HCT116 (cell line): ENCODE data around the gene SCN10A. TPM values are rescaled to one million over a fixed set of nuclear protein-coding genes. Genes with fewer than 3 reads are reported as not detected.

ENCODE experiments used
- ATAC-seq: fragments of 200-7000 bp; cut with Tn5 transposase; 2 replicates; pipeline ENCODE4 v1.9.1; 2020; ENCODE audit warnings: mild to moderate bottlenecking, moderate library complexity
- BruUV-seq: library from RNA; stranded (reverse); fragments of 400-500 nt; replicated peaks from 2 replicates; lab custom pipeline; 2021; lab: Mats Ljungman, UMichigan
- CTCF ChIA-PET: fragments of 300-600 bp; sonication (Branson Sonifier 250); formaldehyde crosslinking; loops from one replicate; lab custom pipeline; 2021; ENCODE audit warnings: antibody characterized with exemption; lab: Charles Lee
- POLR2A ChIA-PET: fragments of 300-600, 350-600 bp; sonication (Branson Sonifier 250); formaldehyde crosslinking; loops from one replicate; lab custom pipeline; 2021; ENCODE audit warnings: antibody characterized with exemption; lab: Charles Lee
- RAD21 ChIA-PET, 2 experiments: fragments of 300-600 bp; sonication (Branson Sonifier 250); formaldehyde crosslinking; loops; one replicate each; lab custom pipeline; 2023; ENCODE audit warnings: low total read pairs in 2 of 2; ENCODE audit not compliant: uncharacterized antibody in 2 of 2, unreplicated experiment in 2 of 2, low non-redundant PET in 1 of 2; lab: Charles Lee
- DNase-seq: peaks from one replicate; pipeline ENCODE4 v3.0.0-alpha.2; 2010; ENCODE audit warnings: low read depth, low spot score
- H2AFZ ChIP-seq: fragments of 200-600 bp; shearing (Covaris generic), sonication (generic); 2 replicates; pipeline ENCODE4 v1.6.1; 2017; ENCODE audit warnings: low read depth, mixed run types, mixed read lengths, antibody characterized with exemption, low read length; ENCODE audit not compliant: poor library complexity, severe bottlenecking
- H3K27ac ChIP-seq: 2 replicates; pipeline ENCODE4 v1.5.1; 2012; ENCODE audit warnings: low read depth, low read length
- H3K27me3 ChIP-seq: fragments of 200-600 bp; sonication (generic); 2 replicates; pipeline ENCODE4 v1.6.1; 2016; ENCODE audit warnings: mixed run types, low read length, mixed read lengths; ENCODE audit not compliant: insufficient read depth
- H3K36me3 ChIP-seq, 2 experiments: fragments of 200-500 bp in 1 of 2; fragments of 200-600 bp in 1 of 2; sonication (Bioruptor generic) in 1 of 2; sonication (generic) in 1 of 2; 2 replicates each; pipeline versions ENCODE4 v1.5.1 to v1.6.1; 2014 to 2016; ENCODE audit warnings: low read length in 2 of 2, inconsistent platforms in 1 of 2, mixed read lengths in 1 of 2, mixed run types in 1 of 2; ENCODE audit not compliant: insufficient read depth in 2 of 2, control insufficient read depth in 1 of 2
- H3K4me1 ChIP-seq, 2 experiments: fragments of 200-600 bp in 1 of 2; sonication (generic) in 1 of 2; 2 replicates each; pipeline versions ENCODE4 v1.5.1 to v1.6.1; 2012 to 2017; ENCODE audit warnings: low read length in 2 of 2, inconsistent platforms in 1 of 2, mild to moderate bottlenecking in 1 of 2, mixed read lengths in 1 of 2, mixed run types in 1 of 2, moderate library complexity in 1 of 2; ENCODE audit not compliant: insufficient read depth in 2 of 2, control insufficient read depth in 1 of 2
- H3K4me2 ChIP-seq: fragments of 200-600 bp; sonication (generic); 2 replicates; pipeline ENCODE4 v1.6.1; 2017; ENCODE audit warnings: mixed run types, low read length, mixed read lengths
- H3K4me3 ChIP-seq, 2 experiments: fragments of 200-600 bp in 1 of 2; sonication (generic) in 1 of 2; replicated peaks in 1 of 2; 2 replicates each; pipeline ENCODE4 v1.5.1; 2011 to 2016; ENCODE audit warnings: low read length in 2 of 2, control low read depth in 1 of 2, low read depth in 1 of 2, mild to moderate bottlenecking in 1 of 2, mixed read lengths in 1 of 2, mixed run types in 1 of 2
- H3K79me2 ChIP-seq: fragments of 200-600 bp; sonication (generic); 2 replicates; pipeline ENCODE4 v1.6.1; 2017; ENCODE audit warnings: mild to moderate bottlenecking, mixed run types, low read length, moderate library complexity, mixed read lengths; ENCODE audit not compliant: insufficient read depth
- H3K9ac ChIP-seq: fragments of 200-600 bp; sonication (generic); 2 replicates; pipeline ENCODE4 v1.6.1; 2016; ENCODE audit warnings: low read length, mixed read lengths
- H3K9me2 ChIP-seq: fragments of 200-600 bp; sonication (generic), shearing (Covaris generic); 2 replicates; pipeline ENCODE4 v1.6.1; 2017; ENCODE audit warnings: mixed run types, mild to moderate bottlenecking, moderate library complexity; ENCODE audit not compliant: insufficient read depth
- H3K9me3 ChIP-seq, 2 experiments: fragments of 200-500 bp in 1 of 2; fragments of 200-600 bp in 1 of 2; sonication (Bioruptor generic) in 1 of 2; sonication (generic) in 1 of 2; 2 replicates each; pipeline ENCODE4 v1.6.1; 2014 to 2017; ENCODE audit warnings: low read length in 2 of 2, mixed read lengths in 2 of 2, inconsistent platforms in 1 of 2, low read depth in 1 of 2, mild to moderate bottlenecking in 1 of 2, mixed run types in 1 of 2, moderate library complexity in 1 of 2; ENCODE audit not compliant: control insufficient read depth in 1 of 2, insufficient read depth in 1 of 2
- H4K20me1 ChIP-seq: fragments of 200-600 bp; sonication (generic), shearing (Covaris generic); 2 replicates; pipeline ENCODE4 v1.6.1; 2017; ENCODE audit warnings: mixed run types, mild to moderate bottlenecking, moderate library complexity; ENCODE audit not compliant: insufficient read depth
- CBX3 ChIP-seq: IDR thresholded peaks from 2 replicates; pipeline ENCODE4 v1.6.1; 2012; ENCODE audit warnings: low read depth
- CEBPB ChIP-seq: IDR thresholded peaks from 2 replicates; pipeline ENCODE4 v1.6.1; 2012; ENCODE audit warnings: low read depth
- EGR1 ChIP-seq: IDR thresholded peaks from 2 replicates; pipeline ENCODE4 v1.6.1; 2012; ENCODE audit warnings: low read depth
- ELF1 ChIP-seq: IDR thresholded peaks from 2 replicates; pipeline ENCODE4 v1.6.1; 2012; ENCODE audit warnings: low read depth, borderline replicate concordance
- EZH2 ChIP-seq: fragments of 200-600 bp; sonication (generic); IDR thresholded peaks from 2 replicates; pipeline ENCODE4 v1.6.1; 2017; ENCODE audit warnings: antibody characterized with exemption, mixed run types
- EZH2phosphoT487 ChIP-seq: fragments of 200-600 bp; IDR thresholded peaks from 2 replicates; pipeline ENCODE4 v1.6.1; 2018; ENCODE audit warnings: antibody characterized with exemption, borderline replicate concordance
- FOSL1 ChIP-seq: IDR thresholded peaks from 2 replicates; pipeline ENCODE4 v1.6.1; 2012; ENCODE audit warnings: low read depth
- JUND ChIP-seq: IDR thresholded peaks from 2 replicates; pipeline ENCODE4 v1.6.1; 2012
- POLR2A ChIP-seq: IDR thresholded peaks from 2 replicates; pipeline ENCODE4 v1.7.0; 2011; ENCODE audit warnings: borderline replicate concordance; ENCODE audit not compliant: insufficient read depth, insufficient read length; ENCODE audit errors: extremely low read depth
- POLR2AphosphoS5 ChIP-seq: IDR thresholded peaks from 2 replicates; pipeline ENCODE4 v1.6.1; 2011; ENCODE audit warnings: mild to moderate bottlenecking, low read depth, low read length, moderate library complexity
- RAD21 ChIP-seq: IDR thresholded peaks from 2 replicates; pipeline ENCODE4 v1.6.1; 2012; ENCODE audit warnings: low read depth, mild to moderate bottlenecking
- SP1 ChIP-seq: IDR thresholded peaks from 2 replicates; pipeline ENCODE4 v1.6.1; 2012; ENCODE audit warnings: low read depth
- TCF7L2 ChIP-seq: IDR thresholded peaks from 2 replicates; pipeline ENCODE4 v1.7.0; 2011; ENCODE audit warnings: borderline replicate concordance, inconsistent platforms; ENCODE audit not compliant: insufficient read depth, insufficient read length; ENCODE audit errors: extremely low read depth
- YY1 ChIP-seq: IDR thresholded peaks from 2 replicates; pipeline ENCODE4 v1.6.1; 2011; ENCODE audit warnings: low read length, low read depth, moderate library complexity, mild to moderate bottlenecking; ENCODE audit not compliant: insufficient replicate concordance; ENCODE audit errors: extremely low read depth
- ZNF274 ChIP-seq: fragments of 200-500 bp; sonication (Bioruptor generic); IDR thresholded peaks from 2 replicates; pipeline ENCODE4 v1.6.1; 2014; ENCODE audit warnings: mild to moderate bottlenecking, low read depth, low read length, inconsistent platforms
- intact Hi-C: fragments of 100-400 bp; cut with micrococcal nuclease; formaldehyde crosslinking; loops from 2 replicates; pipeline ENCODE4 v1.10.0; 2022
- total RNA-seq: library from RNA; stranded (reverse); gene quantifications from one replicate; pipeline ENCODE4 v1.2.1, GENCODE V29; 2021; ENCODE audit not compliant: unreplicated experiment
- TF ChIP-seq, protein P1 (sequence below): IDR thresholded peaks from 2 replicates; pipeline ENCODE4 v1.6.1; 2012; ENCODE audit warnings: low read depth
- TF ChIP-seq, protein P2 (sequence below): IDR thresholded peaks from 2 replicates; pipeline ENCODE4 v1.6.1; 2011; ENCODE audit warnings: mild to moderate bottlenecking, low read length, moderate library complexity; ENCODE audit not compliant: insufficient replicate concordance; ENCODE audit errors: extremely low read depth
- TF ChIP-seq, protein P3 (sequence below), 3 experiments: fragments of 200-600 bp in 1 of 3; sonication (generic) in 1 of 3; IDR thresholded peaks in 2 of 3; conservative IDR thresholded peaks in 1 of 3; 2 replicates each; pipeline ENCODE4 v1.5.1; 2012 to 2017; ENCODE audit warnings: low read depth in 2 of 3, low read length in 2 of 3, antibody characterized with exemption in 1 of 3, borderline replicate concordance in 1 of 3, control low read depth in 1 of 3, mild to moderate bottlenecking in 1 of 3, mixed read lengths in 1 of 3, mixed run types in 1 of 3, moderate library complexity in 1 of 3; ENCODE audit not compliant: insufficient read depth in 1 of 3
- TF ChIP-seq, protein P4 (sequence below): IDR thresholded peaks from 2 replicates; pipeline ENCODE4 v1.6.1; 2012

Gene SCN10A
- total RNA-seq, 1 experiment from 2014 or later = not detected

- POLR2A ChIA-PET = no interaction called here
These were observed 26.4 kb upstream of the SCN10A start for GRCh38 chr3:38842266-38842965.

More at GRCh38 chr3:38842266-38842965, 26.4 kb upstream of the SCN10A start:
- Histone ChIP-seq H3K9ac (no peak overlapping the region), H3K27ac (no peak overlapping the region), H3K4me3 (no peak overlapping the region), H3K79me2 (no peaks in the 10 kb centered on the region), H3K27me3 (peaks cover 17% of the 10 kb centered on the region), H3K9me3 (no peaks in the 10 kb centered on the region), H3K36me3 (no peaks in the 10 kb centered on the region)
- DNase-seq = no peak
- intact Hi-C loops = loop anchor here (5.0 kb wide), 1 partner anchor 725 kb away; no protein-coding TSS in a partner anchor
- CTCF ChIA-PET = interaction anchor here (1.0 to 1.9 kb wide), 3 partner anchors 196 to 322 kb away, joined by 3 to 4 read pairs (median 3); no protein-coding TSS in a partner anchor
- TF ChIP-seq EZH2phosphoT487 (no peak), YY1 (no peak), CEBPB (no peak), JUND (no peak), EZH2 (no peak), TCF7L2 (no peak), POLR2A (no peak), ZNF274 (no peak), FOSL1 (no peak), POLR2AphosphoS5 (no peak), CBX3 (no peak), EGR1 (no peak), SP1 (no peak), ELF1 (no peak), RAD21 (no peak)
- TF ChIP-seq, protein P1, sequence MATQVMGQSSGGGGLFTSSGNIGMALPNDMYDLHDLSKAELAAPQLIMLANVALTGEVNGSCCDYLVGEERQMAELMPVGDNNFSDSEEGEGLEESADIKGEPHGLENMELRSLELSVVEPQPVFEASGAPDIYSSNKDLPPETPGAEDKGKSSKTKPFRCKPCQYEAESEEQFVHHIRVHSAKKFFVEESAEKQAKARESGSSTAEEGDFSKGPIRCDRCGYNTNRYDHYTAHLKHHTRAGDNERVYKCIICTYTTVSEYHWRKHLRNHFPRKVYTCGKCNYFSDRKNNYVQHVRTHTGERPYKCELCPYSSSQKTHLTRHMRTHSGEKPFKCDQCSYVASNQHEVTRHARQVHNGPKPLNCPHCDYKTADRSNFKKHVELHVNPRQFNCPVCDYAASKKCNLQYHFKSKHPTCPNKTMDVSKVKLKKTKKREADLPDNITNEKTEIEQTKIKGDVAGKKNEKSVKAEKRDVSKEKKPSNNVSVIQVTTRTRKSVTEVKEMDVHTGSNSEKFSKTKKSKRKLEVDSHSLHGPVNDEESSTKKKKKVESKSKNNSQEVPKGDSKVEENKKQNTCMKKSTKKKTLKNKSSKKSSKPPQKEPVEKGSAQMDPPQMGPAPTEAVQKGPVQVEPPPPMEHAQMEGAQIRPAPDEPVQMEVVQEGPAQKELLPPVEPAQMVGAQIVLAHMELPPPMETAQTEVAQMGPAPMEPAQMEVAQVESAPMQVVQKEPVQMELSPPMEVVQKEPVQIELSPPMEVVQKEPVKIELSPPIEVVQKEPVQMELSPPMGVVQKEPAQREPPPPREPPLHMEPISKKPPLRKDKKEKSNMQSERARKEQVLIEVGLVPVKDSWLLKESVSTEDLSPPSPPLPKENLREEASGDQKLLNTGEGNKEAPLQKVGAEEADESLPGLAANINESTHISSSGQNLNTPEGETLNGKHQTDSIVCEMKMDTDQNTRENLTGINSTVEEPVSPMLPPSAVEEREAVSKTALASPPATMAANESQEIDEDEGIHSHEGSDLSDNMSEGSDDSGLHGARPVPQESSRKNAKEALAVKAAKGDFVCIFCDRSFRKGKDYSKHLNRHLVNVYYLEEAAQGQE = no peak
- TF ChIP-seq, protein P2, sequence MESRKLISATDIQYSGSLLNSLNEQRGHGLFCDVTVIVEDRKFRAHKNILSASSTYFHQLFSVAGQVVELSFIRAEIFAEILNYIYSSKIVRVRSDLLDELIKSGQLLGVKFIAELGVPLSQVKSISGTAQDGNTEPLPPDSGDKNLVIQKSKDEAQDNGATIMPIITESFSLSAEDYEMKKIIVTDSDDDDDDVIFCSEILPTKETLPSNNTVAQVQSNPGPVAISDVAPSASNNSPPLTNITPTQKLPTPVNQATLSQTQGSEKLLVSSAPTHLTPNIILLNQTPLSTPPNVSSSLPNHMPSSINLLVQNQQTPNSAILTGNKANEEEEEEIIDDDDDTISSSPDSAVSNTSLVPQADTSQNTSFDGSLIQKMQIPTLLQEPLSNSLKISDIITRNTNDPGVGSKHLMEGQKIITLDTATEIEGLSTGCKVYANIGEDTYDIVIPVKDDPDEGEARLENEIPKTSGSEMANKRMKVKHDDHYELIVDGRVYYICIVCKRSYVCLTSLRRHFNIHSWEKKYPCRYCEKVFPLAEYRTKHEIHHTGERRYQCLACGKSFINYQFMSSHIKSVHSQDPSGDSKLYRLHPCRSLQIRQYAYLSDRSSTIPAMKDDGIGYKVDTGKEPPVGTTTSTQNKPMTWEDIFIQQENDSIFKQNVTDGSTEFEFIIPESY = no peak
- TF ChIP-seq, protein P3, sequence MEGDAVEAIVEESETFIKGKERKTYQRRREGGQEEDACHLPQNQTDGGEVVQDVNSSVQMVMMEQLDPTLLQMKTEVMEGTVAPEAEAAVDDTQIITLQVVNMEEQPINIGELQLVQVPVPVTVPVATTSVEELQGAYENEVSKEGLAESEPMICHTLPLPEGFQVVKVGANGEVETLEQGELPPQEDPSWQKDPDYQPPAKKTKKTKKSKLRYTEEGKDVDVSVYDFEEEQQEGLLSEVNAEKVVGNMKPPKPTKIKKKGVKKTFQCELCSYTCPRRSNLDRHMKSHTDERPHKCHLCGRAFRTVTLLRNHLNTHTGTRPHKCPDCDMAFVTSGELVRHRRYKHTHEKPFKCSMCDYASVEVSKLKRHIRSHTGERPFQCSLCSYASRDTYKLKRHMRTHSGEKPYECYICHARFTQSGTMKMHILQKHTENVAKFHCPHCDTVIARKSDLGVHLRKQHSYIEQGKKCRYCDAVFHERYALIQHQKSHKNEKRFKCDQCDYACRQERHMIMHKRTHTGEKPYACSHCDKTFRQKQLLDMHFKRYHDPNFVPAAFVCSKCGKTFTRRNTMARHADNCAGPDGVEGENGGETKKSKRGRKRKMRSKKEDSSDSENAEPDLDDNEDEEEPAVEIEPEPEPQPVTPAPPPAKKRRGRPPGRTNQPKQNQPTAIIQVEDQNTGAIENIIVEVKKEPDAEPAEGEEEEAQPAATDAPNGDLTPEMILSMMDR (IDR thresholded peaks at IDR 0.05 in 2 of 3, conservative IDR thresholded peaks at IDR 0.05 in 1 of 3; ENCODE audit: borderline replicate concordance in 1 of 3, insufficient read depth in 1 of 3, low read depth in 2 of 3, low read length in 2 of 3) = no peak
- TF ChIP-seq, protein P4, sequence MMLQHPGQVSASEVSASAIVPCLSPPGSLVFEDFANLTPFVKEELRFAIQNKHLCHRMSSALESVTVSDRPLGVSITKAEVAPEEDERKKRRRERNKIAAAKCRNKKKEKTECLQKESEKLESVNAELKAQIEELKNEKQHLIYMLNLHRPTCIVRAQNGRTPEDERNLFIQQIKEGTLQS = no peak
- TF ChIP-seq, all 23 proteins: peak for 0
- BruUV-seq = no TSS peak
- no peak for ATAC-seq
- no peak overlapping the region for H3K4me2 ChIP-seq
- peaks cover 0 to 1% of the 10 kb centered on the region in 2 experiments; a peak in 1 of 4 replicates for H3K4me1 ChIP-seq
- H3K9me2 ChIP-seq = no peaks in the 10 kb centered on the region
- no peak overlapping the region for H2AFZ ChIP-seq
- RAD21 ChIA-PET = no interaction called here
- H4K20me1 ChIP-seq = no peaks in the 10 kb centered on the region
